K562 (cell line): ENCODE data around the gene MYBPHL. TPM values are rescaled to one million over a fixed set of nuclear protein-coding genes. Genes with fewer than 3 reads are reported as not detected.

Source experiments
- GABPB1 ChIP-seq: sonication (generic); formaldehyde crosslinking; IDR thresholded peaks from 2 replicates; pipeline ENCODE4 v1.8.0; 2022; ENCODE audit warnings: mild to moderate bottlenecking, missing genetic modification reagents
- SREBF2 ChIP-seq: sonication (generic); formaldehyde crosslinking; IDR thresholded peaks from 2 replicates; pipeline ENCODE4 v1.4.0; 2020; ENCODE audit warnings: mild to moderate bottlenecking, missing genetic modification reagents
- TOE1 ChIP-seq, 2 experiments: fragments of 450-650 bp in 1 of 2; sonication (generic) in 1 of 2; formaldehyde crosslinking in 1 of 2; IDR thresholded peaks; 2 replicates each; pipeline versions ENCODE4 v1.7.1 to v1.8.0; 2016 to 2022; ENCODE audit warnings: borderline replicate concordance in 2 of 2, mild to moderate bottlenecking in 2 of 2, antibody characterized with exemption in 1 of 2, inconsistent platforms in 1 of 2, low read depth in 1 of 2, missing genetic modification reagents in 1 of 2, moderate library complexity in 1 of 2
- TRIM28 ChIP-seq: fragments of 450-650 bp; IDR thresholded peaks from 2 replicates; pipeline ENCODE4 v1.6.1; 2017
- polyA plus RNA-seq, 8 experiments: library from polyadenylated mRNA; depleted of rRNA in 4 of 8; stranded (reverse) in 5 of 8; unstranded in 3 of 8; fragments of >200 nt; fragmentation: Nextera tagmentation in 2 of 8; fragmentation: Illumina TruSeq in 1 of 8; extraction: Ambion mirVana in 2 of 8; extraction: Trizol in 1 of 8; gene quantifications; 2 replicates each; pipeline versions ENCODE4 v1.2.1 to v1.2.3, GENCODE V29; 2011 to 2014; ENCODE audit warnings: inconsistent platforms in 1 of 8, missing spikeins in 1 of 8
- total RNA-seq, 7 experiments: library from RNA; depleted of rRNA in 6 of 7; stranded (reverse); fragments of >200 nt in 6 of 7; fragmentation: Illumina TruSeq in 2 of 7; extraction: Trizol in 2 of 7; gene quantifications; 2 replicates each; pipeline versions ENCODE4 v1.2.1 to v1.2.3, GENCODE V29; 2011 to 2021; ENCODE audit warnings: low replicate concordance in 1 of 7
- TF ChIP-seq, protein P1 (sequence below), 2 experiments: fragments of 450-650 bp in 1 of 2; sonication (generic) in 1 of 2; formaldehyde crosslinking in 1 of 2; IDR thresholded peaks; 2 replicates each; pipeline versions ENCODE4 v1.7.1 to v1.9.0; 2016 to 2022; ENCODE audit warnings: inconsistent platforms in 1 of 2, mild to moderate bottlenecking in 1 of 2, missing genetic modification reagents in 1 of 2
- TF ChIP-seq, protein P2 (sequence below): sonication (generic); formaldehyde crosslinking; IDR thresholded peaks from 2 replicates; pipeline ENCODE4 v1.8.0; 2022; ENCODE audit warnings: mild to moderate bottlenecking, missing genetic modification reagents

Gene MYBPHL
- total and polyA plus RNA-seq, 9 of the 15 experiments (the other 6 are each of a cell fraction or from before 2014, with no cell fraction given): 0.20 to 1.9 (median 0.33) TPM

DNA sequence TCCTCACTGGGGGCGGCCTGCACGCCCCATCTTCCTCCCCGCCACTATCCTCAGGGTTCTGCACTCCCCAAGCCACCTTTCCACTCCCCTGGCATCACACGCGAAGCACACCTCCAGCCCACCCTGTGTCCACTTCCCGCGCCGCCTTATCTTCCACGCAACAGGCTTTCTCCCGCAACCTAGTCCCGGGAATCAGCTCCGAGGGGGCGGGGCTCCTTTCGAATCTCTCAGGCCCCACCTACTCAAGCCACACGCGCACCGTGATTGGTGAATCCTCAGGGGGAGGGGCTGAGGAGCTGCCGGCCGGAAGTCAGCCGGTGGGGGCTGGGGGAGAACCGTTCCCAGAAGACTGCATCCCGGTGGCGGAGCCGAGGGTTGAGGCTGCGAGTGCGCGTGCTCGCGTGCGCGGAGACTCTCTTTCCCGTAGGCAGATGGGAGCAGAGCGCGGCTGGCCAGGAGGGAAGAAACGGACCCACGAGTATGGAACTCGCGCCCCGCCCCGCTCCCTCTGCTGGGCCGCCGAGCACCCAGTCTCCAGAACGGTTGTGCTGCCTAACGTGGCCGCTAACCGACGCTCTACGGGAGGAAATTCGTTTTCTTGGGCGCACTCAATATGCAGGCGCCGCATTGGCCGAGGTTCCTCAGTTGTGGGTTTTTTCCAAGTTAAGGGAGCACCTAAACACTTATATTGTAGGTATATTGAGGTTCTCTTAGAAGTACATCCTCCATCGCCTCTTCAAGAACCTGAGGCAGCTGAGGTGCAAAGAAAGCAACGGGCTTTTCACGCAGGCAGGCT lies 23.7 kb downstream of the MYBPHL start, which contains the start of gene PSRC1 (continued):
- TF ChIP-seq, protein P1, sequence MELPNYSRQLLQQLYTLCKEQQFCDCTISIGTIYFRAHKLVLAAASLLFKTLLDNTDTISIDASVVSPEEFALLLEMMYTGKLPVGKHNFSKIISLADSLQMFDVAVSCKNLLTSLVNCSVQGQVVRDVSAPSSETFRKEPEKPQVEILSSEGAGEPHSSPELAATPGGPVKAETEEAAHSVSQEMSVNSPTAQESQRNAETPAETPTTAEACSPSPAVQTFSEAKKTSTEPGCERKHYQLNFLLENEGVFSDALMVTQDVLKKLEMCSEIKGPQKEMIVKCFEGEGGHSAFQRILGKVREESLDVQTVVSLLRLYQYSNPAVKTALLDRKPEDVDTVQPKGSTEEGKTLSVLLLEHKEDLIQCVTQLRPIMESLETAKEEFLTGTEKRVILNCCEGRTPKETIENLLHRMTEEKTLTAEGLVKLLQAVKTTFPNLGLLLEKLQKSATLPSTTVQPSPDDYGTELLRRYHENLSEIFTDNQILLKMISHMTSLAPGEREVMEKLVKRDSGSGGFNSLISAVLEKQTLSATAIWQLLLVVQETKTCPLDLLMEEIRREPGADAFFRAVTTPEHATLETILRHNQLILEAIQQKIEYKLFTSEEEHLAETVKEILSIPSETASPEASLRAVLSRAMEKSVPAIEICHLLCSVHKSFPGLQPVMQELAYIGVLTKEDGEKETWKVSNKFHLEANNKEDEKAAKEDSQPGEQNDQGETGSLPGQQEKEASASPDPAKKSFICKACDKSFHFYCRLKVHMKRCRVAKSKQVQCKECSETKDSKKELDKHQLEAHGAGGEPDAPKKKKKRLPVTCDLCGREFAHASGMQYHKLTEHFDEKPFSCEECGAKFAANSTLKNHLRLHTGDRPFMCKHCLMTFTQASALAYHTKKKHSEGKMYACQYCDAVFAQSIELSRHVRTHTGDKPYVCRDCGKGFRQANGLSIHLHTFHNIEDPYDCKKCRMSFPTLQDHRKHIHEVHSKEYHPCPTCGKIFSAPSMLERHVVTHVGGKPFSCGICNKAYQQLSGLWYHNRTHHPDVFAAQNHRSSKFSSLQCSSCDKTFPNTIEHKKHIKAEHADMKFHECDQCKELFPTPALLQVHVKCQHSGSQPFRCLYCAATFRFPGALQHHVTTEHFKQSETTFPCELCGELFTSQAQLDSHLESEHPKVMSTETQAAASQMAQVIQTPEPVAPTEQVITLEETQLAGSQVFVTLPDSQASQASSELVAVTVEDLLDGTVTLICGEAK (IDR thresholded peaks at IDR 0.05): peak; percentile 87
- TF ChIP-seq, protein P1 (CRISPR knock-in tag; IDR thresholded peaks at IDR 0.05): no peak
- peak; percentile 96 for TF ChIP-seq GABPB1 (CRISPR knock-in tag)
- TF ChIP-seq TRIM28: no peak
- TF ChIP-seq, protein P2, sequence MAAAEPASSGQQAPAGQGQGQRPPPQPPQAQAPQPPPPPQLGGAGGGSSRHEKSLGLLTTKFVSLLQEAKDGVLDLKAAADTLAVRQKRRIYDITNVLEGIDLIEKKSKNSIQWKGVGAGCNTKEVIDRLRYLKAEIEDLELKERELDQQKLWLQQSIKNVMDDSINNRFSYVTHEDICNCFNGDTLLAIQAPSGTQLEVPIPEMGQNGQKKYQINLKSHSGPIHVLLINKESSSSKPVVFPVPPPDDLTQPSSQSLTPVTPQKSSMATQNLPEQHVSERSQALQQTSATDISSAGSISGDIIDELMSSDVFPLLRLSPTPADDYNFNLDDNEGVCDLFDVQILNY (CRISPR knock-in tag): peak; percentile 76; the same call in 1 of the 2 replicates
- peak; percentile 70; the same call in 1 of the 2 replicates for TF ChIP-seq TOE1 (IDR thresholded peaks at IDR 0.05; ENCODE audit: borderline replicate concordance)
- peak; percentile 57; the same call in 1 of the 2 replicates for TF ChIP-seq TOE1 (CRISPR knock-in tag; IDR thresholded peaks at IDR 0.05; ENCODE audit: borderline replicate concordance, low read depth)
- TF ChIP-seq SREBF2 (CRISPR knock-in tag): no peak
- TF ChIP-seq, all 486 proteins: peak for 179
